Kidney capillary endothelial cell (primary cell): ENCODE data around the gene TOR3A.
"Not testable (repeated sequence)": the region's sequence is repeated elsewhere in the genome, so short reads cannot be mapped to it uniquely, and the experiment has no call there.

ENCODE experiments used
- DNase-seq: peaks from one replicate; pipeline ENCODE4 v3.0.0-alpha.2; 2018; ENCODE audit warnings: low spot score

TOR3A gene

DNA sequence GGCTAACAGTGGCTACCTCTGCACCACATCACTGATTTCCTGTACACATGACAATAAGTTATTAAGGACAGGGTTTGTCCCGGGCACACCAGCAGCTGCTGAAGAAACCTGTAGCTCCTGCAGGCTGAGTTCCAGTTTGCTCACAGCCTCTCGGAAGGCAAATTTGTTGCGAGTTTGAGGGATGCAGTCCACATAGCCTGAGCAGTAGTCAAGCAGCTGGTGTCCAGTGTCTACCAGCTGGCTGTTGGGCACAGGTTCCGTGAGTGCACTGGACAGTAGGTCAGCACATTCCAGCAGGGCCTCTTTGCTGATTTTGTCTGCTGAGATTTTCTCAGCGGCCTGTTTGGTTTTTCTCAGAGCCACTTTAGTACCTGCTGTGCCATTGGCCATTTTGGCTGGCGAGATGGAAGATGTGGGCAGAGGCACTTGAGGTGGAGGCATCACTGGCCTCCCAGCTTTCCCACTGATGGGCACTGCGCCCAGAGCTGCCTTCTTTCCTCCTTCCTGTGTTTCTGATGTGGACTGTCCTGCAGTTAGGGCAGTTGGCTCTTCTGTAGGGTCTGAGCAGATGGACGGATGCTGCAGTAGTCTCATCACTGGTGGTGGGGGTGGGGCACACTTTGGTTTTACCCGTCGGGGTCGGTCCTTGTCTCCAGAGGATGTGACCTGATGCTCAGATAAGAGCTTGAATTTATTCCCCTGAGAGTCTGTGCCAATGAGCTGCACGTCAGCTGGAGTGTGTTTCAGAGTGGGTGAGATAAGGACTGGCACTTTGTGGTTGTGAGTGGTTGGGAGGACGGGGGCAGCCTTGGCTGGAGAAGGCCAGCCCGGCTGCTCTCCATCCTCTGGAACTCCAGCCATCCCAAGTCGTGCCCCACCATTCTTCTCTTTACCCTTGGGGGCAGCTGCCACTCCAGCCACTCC lies 26.1 kb downstream of the TOR3A start:
- DNase-seq = no peak

DNA sequence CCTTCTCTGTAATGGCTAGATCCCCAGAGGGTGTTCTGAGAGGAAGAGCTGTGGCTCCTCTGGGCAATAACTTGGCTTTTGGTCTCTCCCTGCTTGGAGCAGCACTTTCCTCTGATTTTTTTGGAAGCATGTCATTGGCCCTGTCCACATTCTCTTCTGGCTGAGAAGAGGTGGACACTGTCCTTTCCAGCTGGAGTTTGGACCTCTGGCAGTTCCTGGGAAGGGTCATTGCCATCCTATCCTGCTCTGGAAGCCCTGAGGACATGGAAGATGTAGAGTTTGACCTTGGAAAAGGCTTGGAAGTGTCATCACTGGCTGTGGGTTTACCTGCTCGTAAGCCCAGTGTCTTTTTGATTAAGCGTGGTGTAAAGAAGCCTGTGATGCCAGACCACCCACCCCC lies 26.8 kb downstream of the TOR3A start:
- DNase-seq = no peak

DNA sequence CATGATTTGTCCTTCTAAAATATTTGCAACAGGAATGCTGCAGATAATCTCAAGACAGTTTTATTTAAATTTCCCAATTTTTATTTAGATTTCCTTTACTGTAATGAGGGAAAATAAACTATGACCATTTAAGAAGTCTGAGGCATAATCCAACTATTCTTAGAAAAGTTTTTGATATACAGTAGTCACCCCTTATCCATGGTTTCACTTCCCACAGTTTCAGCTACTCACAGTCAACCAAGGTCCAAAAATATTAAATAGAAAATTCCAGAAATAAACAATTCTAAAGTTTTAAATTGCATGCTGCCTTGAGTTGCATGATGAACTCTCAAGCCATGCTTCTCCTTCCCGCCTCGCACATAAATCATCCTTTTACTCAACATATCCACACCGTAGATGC lies 33.3 kb downstream of the TOR3A start:
- no peak for DNase-seq

DNA sequence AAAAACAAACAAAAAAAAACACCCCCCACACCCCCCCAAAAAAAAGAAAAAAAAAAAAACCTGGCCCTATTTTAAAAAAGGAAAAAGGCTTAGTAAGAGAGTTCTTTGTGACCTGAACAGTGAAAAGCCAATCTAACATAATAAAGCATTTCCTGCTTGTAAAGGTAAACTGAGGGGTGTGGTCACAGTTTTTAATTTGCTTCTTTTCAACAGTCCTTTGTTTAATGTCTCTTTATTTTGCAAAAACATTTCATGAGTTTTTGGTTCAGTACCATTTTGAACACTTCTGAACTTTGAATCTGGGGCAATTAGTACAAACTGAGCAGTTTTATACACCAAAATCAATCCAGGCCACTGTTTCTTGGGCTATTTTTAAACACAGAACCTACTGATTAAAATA lies 37.6 kb downstream of the TOR3A start:
- DNase-seq = no peak

DNA sequence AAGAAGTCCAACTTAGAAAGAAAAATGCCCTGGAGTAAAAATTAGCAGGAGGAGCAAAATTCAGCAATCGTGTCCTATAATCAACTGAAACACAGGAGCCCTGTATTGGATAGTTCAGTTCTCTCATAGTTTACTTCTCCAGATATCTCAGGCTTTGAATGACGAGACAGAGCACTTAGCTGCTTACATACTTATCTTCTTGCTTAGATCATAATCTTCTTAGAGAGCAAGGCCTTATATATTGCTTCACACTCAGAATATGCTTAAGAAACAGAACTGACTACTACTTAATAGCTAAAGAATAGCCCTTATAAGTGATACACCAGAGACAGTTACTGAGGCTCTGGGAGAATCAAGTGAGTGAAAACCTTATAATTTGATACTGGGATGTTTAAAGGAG lies 38.9 kb downstream of the TOR3A start:
- no peak for DNase-seq

DNA sequence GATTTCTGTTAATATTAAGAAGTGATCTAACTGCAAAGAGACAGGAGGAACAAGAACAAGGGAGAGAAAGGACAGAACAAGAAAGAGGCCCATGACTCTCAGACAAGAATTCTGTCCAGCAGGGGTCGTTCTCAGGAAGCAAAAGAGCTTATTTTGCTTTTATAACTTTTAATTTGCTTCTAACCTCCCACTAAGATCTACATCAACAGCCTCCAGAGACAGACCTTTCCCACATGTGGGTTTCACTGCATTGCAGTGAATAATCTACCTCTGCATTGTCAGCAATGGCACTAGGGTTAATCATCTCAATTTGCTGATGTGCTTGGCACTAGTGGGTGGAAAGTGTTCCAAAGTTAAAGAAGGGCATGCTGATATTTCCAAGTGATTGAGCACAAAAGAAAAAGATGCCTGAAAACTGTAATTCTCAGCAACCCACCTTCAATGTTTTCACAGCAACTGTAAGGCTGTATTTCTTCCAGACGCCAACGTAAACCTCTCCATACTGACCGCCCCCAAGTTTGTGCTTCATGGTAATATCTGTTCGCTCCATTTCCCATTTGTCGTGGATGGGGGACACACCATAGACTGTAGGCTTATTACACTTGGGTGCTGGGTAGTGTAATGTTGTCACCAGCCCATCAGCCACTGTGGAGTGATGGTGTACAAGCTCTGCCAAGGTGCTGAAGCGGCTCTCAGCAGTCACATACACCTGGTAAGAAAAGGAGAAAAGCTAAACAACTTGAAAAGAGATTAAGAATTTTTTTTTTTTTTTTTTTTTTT lies 39.5 kb downstream of the TOR3A start:
- DNase-seq = no peak

DNA sequence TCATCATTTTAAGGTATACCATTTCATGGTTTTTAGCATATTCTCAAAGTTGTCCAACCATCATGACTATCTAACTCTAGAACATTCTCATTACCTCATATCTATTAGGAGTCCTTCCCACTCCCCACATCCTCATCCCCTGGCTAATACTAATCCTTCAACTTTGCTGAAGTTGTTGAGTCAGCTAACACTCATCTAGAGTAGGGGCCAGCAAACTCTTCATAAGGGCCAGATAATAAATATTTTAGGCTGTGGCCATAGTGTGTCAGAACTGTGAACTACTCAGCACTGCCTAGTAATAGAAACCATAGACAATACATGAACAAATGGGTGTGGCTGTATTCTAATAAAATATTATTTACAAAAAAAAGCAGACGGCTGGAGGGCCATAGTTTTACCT lies 43.0 kb downstream of the TOR3A start:
- no peak for DNase-seq

DNA sequence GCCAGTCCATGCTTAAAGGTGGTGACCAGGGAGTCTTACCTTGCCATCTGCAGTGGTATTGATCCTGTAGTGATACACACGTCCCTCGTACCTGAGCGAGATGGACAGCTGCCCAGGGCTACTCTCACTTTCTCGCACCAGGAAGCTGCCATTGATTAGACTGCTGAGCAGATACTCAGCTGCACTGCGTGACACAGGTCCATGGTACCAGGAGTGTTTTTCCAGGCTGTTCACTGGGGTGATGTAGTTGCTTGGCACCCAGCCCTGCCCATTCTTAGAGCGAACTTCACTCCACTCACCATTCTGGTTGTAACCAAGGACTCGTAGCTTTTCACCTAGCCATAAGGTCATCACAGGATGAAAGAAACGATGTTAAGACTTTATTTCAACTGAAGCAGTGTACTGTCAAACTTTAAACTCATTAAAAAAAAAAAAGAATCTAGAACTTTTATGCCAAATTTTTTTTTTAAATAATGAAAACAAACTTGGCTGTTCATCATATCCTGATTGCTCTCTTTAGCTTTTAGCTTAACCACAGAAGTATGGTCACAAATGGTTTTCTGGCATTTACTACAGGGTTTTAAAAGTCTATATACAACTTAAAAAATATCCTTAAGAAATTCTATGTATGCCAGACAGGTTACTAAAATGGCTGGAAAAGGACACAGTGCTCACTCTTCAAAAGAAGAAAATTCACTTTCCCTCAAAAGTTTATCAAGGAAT lies 44.6 kb downstream of the TOR3A start:
- no peak for DNase-seq

DNA sequence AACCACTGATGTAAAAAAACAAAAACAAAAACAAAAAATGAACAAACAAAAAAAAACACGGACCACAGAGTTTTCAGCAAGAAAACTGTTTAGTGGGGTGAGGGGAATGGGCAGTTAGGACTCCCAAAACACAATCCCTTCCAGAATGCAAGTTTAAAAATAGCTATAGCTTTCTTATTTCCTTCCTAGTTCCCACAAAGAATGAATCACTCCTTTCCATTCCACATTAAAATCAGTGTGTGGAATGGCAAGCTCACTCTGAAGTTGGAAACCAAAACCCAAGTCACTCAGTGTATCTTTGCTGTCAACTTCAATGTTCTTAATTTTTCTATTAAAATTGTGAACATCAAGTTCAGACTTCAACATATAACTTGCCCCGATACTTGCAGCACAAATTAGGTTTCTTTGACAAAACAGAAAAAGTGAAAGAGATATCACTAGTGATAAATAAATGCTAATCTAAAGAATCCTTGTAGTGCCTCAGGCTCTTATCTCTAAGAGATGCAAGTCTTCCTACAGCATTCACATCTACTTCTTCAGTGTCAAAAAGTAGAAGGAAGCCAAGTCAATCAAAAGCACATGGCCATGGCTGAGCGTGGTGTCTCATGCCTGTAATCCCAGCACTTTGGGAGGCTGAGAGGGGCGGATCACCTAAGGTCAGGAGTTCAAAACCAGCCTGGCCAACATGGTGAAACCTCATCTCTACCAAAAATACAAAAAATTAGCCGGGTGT lies 45.5 kb downstream of the TOR3A start:
- DNase-seq = peak; percentile 67

DNA sequence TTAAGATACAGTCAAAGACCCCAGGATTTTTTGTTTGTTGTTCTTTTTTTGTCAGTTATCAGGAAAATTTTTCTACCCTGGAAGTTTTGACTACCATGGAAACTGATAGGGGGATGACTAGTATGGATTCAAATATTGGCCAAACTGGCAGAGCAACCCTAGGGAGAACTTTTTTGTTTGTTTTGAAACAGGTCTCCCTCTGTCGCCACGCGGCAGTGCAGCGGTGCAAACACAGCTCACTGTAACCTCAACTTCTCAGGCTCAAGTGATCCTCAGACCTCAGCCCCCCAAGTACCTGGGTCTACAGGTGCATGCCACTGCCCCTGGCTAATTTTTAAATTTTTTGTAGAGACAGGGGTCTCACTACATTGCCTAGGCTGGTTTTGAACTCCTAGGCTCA lies 46.6 kb downstream of the TOR3A start:
- no peak for DNase-seq

DNA sequence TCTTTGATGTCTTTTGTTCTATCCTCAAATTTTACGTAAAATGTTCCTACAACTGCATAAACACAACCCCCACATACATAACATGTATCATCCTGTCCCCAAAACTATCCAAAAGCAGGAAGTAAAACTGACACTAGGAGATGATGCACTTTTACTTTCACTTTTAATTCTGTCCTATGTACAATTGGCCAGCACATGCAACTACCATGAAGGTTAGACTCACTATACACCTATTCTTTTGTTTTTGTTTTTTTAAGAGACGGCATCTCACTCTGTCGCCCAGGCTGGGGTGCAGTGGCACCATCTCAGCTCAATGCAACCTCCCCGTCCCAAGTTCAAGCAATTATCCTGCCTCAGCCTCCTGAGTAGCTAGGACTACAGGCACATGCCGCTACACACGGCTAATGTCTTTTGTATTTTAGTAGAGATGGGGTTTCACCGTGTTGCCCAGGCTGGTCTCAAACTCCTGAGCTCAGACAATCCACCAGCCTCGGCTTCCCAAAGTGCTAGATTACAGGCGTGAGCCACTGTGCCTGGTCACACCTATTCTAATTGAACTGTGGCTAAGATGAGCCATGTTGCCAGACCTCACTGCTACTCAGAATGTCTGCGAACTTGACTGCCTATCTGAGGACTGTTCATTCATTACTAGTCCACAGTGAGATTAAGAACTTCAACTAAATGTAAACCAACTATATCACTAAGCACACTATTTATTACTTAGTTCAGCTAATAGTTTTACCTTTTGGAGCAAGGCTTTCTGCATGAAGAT lies 48.0 kb downstream of the TOR3A start:
- DNase-seq = no peak

DNA sequence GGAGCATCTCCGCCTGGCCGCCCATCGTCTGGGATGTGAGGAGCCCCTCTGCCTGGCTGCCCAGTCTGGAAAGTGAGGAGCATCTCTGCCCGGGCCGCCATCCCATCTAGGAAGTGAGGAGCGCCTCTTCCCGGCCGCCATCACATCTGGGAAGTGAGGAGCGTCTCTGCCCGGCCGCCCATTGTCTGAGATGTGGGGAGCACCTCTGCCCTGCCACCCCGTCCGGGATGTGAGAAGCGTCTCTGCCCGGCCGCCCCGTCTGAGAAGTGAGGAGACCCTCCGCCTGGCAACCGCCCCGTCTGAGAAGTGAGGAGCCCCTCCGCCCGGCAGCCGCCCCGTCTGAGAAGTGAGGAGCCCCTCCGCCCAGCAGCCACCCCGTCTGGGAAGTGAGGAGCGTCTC lies 53.3 kb downstream of the TOR3A start:
- DNase-seq = not testable (repeated sequence)

DNA sequence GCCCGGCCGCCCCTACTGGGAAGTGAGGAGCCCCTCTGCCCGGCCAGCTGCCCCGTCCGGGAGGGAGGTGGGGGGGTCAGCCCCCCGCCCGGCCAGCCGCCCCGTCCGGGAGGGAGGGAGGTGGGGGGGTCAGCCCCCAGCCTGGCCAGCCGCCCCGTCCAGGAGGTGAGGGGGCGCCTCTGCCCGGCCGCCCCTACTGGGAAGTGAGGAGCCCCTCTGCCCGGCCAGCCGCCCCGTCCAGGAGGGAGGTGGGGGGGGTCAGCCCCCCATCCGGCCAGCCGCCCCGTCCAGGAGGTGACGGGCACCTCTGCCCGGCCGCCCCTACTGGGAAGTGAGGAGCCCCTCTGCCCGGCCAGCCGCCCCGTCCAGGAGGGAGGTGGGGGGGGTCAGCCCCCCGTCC lies 53.8 kb downstream of the TOR3A start:
- DNase-seq = not testable (repeated sequence)

DNA sequence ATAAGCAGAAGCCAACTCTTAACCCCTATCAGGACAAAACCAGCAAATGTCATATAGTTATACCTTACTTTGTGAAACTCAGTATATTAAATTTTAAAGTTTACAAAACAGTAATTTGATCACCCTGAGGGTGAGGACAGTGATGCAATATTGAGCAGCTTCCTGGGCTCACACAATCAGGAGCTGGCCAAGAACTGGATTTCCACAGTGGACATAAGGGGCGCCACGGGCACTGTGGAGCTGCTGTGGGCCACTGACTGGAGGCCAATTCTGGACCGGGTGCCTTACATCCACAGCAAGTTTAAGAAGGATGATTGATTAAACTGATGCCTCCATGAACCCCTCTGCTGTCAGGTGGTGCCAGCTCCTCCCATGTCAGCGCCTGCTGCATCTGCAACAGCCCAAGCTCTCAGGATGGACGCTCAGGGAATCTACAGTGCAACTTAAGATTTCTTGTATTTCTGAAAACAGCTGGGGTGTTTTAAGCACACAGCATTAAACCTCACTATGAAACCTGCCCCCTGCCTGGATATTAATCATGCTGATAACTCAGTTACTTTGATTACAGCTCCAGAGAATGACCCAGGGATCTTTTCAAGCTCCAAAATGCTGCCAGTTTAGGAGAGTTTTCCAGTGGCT lies 55.9 kb downstream of the TOR3A start:
- no peak for DNase-seq

DNA sequence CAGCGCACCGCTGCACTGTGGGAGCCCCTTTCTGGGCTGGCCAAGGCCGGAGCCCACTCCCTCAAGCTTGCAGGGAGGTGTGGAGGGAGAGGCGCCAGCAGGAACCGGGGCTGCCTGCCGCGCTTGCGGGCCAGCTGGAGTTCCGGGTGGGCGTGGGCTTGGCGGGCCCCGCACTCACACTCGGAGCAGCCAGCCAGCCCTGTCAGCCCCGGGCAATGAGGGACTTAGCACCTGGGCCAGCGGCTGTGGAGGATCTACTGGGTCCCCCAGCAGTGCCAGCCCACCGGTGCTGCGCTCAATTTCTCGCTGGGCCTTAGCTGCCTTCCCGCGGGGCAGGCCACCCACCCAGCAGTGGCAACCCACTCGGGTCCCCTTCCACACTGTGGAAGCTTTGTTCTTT lies 56.9 kb downstream of the TOR3A start:
- not testable (repeated sequence) for DNase-seq

DNA sequence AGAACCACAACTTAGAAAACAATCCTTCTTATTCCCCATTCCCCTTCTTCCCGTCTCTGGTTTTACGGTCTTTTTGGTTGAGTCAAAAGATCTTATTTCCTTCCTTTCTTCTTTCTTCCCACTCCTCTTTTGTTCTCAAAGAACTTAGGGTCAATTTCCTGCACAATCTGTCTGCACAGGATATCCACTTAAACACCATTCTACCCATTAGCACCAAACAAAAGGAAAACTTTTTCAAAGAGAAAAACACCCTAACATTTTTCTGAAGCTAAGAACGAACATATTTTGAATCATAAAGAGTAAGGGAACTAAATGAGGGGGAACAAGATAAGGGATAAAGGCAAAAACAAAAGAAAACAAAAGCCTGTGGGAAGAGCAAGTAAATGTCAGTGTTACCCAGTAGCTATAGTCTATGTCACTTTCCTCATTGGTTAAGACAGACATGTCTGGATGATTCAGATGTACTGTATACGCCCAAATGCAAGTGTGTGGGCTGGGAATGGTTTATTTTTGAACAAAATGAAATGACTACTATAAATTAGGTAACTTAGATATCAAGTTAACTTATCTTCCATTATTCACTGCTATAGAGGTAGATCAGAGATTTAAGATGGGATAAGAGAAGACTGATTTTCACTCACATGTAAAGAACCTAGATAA lies 59.9 kb downstream of the TOR3A start:
- DNase-seq = peak; percentile 82

DNA sequence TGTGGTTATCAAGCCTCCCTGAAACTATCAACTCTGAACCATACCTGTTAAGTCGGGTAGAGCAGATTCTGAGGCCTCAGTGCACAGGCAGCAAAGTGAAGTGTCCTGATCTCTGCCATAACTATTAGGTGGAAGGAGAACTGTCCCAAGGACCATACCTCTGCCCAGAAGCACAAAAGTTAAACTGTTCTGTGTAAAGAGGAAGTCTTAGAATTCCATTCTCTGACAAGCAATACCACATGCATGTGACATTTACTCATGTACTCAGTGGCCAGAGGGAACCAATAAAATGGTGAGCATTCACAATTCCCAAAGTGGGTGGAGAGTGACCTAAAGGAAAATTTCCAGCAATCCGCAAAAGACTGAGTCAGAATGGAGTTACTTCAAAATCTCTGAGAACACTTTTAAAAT lies 61.0 kb downstream of the TOR3A start:
- DNase-seq = peak; percentile 99

DNA sequence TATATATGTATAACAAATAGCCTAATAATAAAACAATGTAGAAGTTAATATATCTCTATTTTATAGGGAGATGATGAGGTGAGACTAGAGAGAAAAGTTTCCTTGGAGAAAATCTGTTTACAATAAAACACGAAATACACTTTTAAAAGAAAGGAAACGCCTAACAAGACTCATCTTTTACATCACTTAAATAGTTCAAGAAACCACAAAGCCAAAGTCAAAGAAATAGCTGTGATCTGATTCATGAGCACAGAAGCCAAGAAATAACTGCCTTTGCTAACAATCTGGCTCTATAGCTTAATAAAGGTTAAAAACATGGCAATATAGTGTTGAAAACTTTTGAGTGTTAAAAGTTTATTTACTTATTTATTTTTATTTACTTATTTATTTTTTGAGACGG lies 61.5 kb downstream of the TOR3A start:
- DNase-seq = peak; percentile 77

DNA sequence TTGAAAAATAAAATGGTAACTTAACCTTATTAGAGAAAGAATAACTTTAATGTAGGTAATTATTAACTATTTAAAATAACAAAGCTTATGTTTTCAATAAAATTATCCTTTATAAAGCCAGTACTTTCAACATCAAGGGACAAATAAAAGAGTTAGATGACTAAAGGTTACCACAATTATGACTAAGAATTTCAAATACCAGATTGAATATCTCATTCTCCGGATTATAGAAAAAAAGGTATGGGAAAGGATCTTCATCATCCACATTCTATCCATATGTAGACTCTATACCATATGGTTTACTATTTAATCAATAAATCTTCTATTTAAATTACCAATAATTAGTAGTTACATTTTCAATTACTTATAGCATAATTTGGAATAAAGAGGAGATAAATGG lies 62.8 kb downstream of the TOR3A start:
- no peak for DNase-seq

DNA sequence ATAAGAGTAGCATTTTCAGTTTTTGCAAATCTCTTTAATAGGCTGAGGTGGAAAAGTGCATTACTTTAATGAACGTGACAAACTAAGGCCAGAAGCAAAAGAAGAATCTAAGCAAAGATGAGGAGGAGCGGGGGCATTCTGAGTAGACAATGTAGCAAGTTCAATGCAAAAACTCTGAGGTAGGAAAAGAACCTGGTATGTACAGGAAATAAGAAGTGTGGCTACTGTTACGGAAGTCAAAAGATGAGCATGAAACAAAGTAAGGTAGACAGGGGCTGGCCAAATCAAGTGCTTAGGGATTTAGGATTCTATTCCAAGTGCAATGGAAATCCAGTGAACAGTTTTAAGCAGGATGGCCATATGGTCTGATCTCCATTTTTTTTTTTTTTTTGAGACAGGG lies 63.7 kb downstream of the TOR3A start:
- DNase-seq = no peak
